ENCODE data around the gene SCMH1.
"Not testable (repeated sequence)": the region's sequence is repeated elsewhere in the genome, so short reads cannot be mapped to it uniquely, and the experiment has no call there.

SCMH1 gene

GRCh38 chr1:41249319-41249718, 7.2 kb upstream of the SCMH1 start:
- DNase-seq (ENCODE audit: low spot score): no peak

- DNase-seq (ENCODE audit: low spot score): no peak
Measured at GRCh38 chr1:41246568-41246967, 4.5 kb upstream of the SCMH1 start.

GRCh38 chr1:41245659-41246058, 3.6 kb upstream of the SCMH1 start:
- DNase-seq (ENCODE audit: low spot score): no peak

GRCh38 chr1:41243079-41243385, 926 bp upstream of the SCMH1 start:
- no peak for DNase-seq (ENCODE audit: low spot score)

- no peak for DNase-seq (ENCODE audit: low spot score)
Measured at GRCh38 chr1:41242342-41243078, 404 bp upstream of the SCMH1 start.

- peak; percentile 34 for DNase-seq (ENCODE audit: low spot score)
Measured at GRCh38 chr1:41241354-41241748, 755 bp downstream of the SCMH1 start.

GRCh38 chr1:41240781-41241353, 1.2 kb downstream of the SCMH1 start:
- no peak for DNase-seq (ENCODE audit: low spot score)

- DNase-seq (ENCODE audit: low spot score): peak; percentile 15
Measured at GRCh38 chr1:41239988-41240610, 2.0 kb downstream of the SCMH1 start.

GRCh38 chr1:41238311-41238988, 3.7 kb downstream of the SCMH1 start:
- DNase-seq (ENCODE audit: low spot score): no peak

- no peak for DNase-seq (ENCODE audit: low spot score)
Measured at GRCh38 chr1:41236781-41237180, 5.3 kb downstream of the SCMH1 start.

- no peak for DNase-seq (ENCODE audit: low spot score)
Measured at GRCh38 chr1:41235893-41236292, 6.2 kb downstream of the SCMH1 start.

- DNase-seq (ENCODE audit: low spot score): no peak
Measured at GRCh38 chr1:41233708-41234107, 8.4 kb downstream of the SCMH1 start.

GRCh38 chr1:41232305-41232704, 9.8 kb downstream of the SCMH1 start:
- DNase-seq (ENCODE audit: low spot score): no peak

- no peak for DNase-seq (ENCODE audit: low spot score)
Measured at GRCh38 chr1:41230656-41231055, 11.4 kb downstream of the SCMH1 start.

- DNase-seq (ENCODE audit: low spot score): not testable (repeated sequence)
Measured at GRCh38 chr1:41229219-41229618, 12.9 kb downstream of the SCMH1 start.

- no peak for DNase-seq (ENCODE audit: low spot score)
Measured at GRCh38 chr1:41226815-41227434, 15.2 kb downstream of the SCMH1 start.

GRCh38 chr1:41225495-41225894, 16.6 kb downstream of the SCMH1 start:
- DNase-seq (ENCODE audit: low spot score): no peak

- no peak for DNase-seq (ENCODE audit: low spot score)
Measured at GRCh38 chr1:41222496-41222895, 19.6 kb downstream of the SCMH1 start.

- no peak for DNase-seq (ENCODE audit: low spot score)
Measured at GRCh38 chr1:41221995-41222394, 20.1 kb downstream of the SCMH1 start.

GRCh38 chr1:41218152-41218551, 24.0 kb downstream of the SCMH1 start:
- no peak for DNase-seq (ENCODE audit: low spot score)

- no peak for DNase-seq (ENCODE audit: low spot score)
Measured at GRCh38 chr1:41217441-41217840, 24.7 kb downstream of the SCMH1 start.

GRCh38 chr1:41215623-41216022, 26.5 kb downstream of the SCMH1 start:
- no peak for DNase-seq (ENCODE audit: low spot score)

GRCh38 chr1:41213341-41213740, 28.8 kb downstream of the SCMH1 start:
- no peak for DNase-seq (ENCODE audit: low spot score)
